ENCODE results near the gene CXXC5. TPM values are rescaled to one million over a fixed set of nuclear protein-coding genes. Genes with fewer than 3 reads are reported as not detected.
A peak's percentile ranks its signal among the peaks of the same experiment; 100 is the strongest.

The CXXC5 gene
- total and polyA plus RNA-seq, 2 of the 4 experiments (the other 2 are of a cell fraction): 24.9 to 35.7 TPM

GRCh38 chr5:139683295-139684271 lies 35.4 kb downstream of the CXXC5 start:
- TSS peak; percentile 88 for BruUV-seq (replicated peaks)
- H3K9me3 ChIP-seq (ENCODE audit: control insufficient read depth, insufficient read depth, low read length): no peaks in the 10 kb centered on the region
- H3K27ac ChIP-seq (ENCODE audit: insufficient read depth, low read length): no peak overlapping the region
- no peak overlapping the region for H4K91ac ChIP-seq (ENCODE audit: insufficient read depth, low read depth, low read length)
- dilution Hi-C loops (cut with HindIII; ENCODE audit: low sequenced_read_pairs, unreplicated experiment): no loop called here
- no peak overlapping the region for H3K14ac ChIP-seq (replicated peaks; ENCODE audit: low read depth, low read length)
- no peaks in the 10 kb centered on the region; the same call in 1 of the 2 replicates for H3K9me1 ChIP-seq (ENCODE audit: insufficient read depth, low read length)
- no peak overlapping the region for H3K4me2 ChIP-seq (ENCODE audit: low read depth, low read length)
- intact Hi-C loops (cut with micrococcal nuclease): no loop called here
- no peak overlapping the region for H3K23ac ChIP-seq (ENCODE audit: low read depth, low read length)
- peaks cover 40% of the 10 kb centered on the region for H3K36me3 ChIP-seq (ENCODE audit: control insufficient read depth, insufficient read depth, low read length)
- WGBS, 2 experiments (ENCODE audit: extremely low coverage in 2 of 2, insufficient read length in 1 of 2): 58% methylated on average over 4 of the region's 20 CpGs; no CpG with 5 or more reads in 1 of the 2 experiments
- DNase-seq (no peak), ATAC-seq (ENCODE audit: low read depth) (no peak)
- no peak overlapping the region for H3K56ac ChIP-seq (ENCODE audit: extremely low read depth, insufficient read depth, low read length)
- H2BK15ac ChIP-seq (ENCODE audit: low read depth, low read length): no peak overlapping the region
- peaks cover 8% of the 10 kb centered on the region; the same call in 1 of the 2 replicates for H3K4me1 ChIP-seq (ENCODE audit: control insufficient read depth, insufficient read depth, low read length)
- H4K8ac ChIP-seq (ENCODE audit: low read depth in 2 of 2, low read length in 2 of 2): no peak overlapping the region
- H2BK120ac ChIP-seq (ENCODE audit: low read depth, low read length): no peak overlapping the region
- no peak overlapping the region for H3K18ac ChIP-seq (ENCODE audit: low read depth, low read length)
- no peak overlapping the region for H3K9ac ChIP-seq (ENCODE audit: low read depth, low read length)
- H3K27me3 ChIP-seq (ENCODE audit: control insufficient read depth, insufficient read depth, low read length): no peaks in the 10 kb centered on the region
- peaks cover 17% of the 10 kb centered on the region; the same call in 1 of the 2 replicates for H4K20me1 ChIP-seq (ENCODE audit: insufficient read depth, low read length)
- peak overlapping the region; percentile 68 for H2AK9ac ChIP-seq (replicated peaks; ENCODE audit: low read depth, low read length, poor library complexity)
- CTCF ChIA-PET: no interaction called here
- H3K4ac ChIP-seq (ENCODE audit: low read depth, low read length): no peak overlapping the region
- no peak overlapping the region for H2AK5ac ChIP-seq (ENCODE audit: low read depth, low read length)
- H2BK20ac ChIP-seq (ENCODE audit: low read depth, low read length): no peak overlapping the region
- peaks cover 9 to 12% of the 10 kb centered on the region in 2 experiments; a peak in 2 of 4 replicates for H3K79me1 ChIP-seq (ENCODE audit: low read depth in 1 of 2, low read length in 2 of 2)
- no peak overlapping the region for H2BK5ac ChIP-seq (ENCODE audit: low read depth, low read length, poor library complexity, severe bottlenecking)
- no peak overlapping the region for H4K5ac ChIP-seq (ENCODE audit: low read depth, low read length)
- no peak for TF ChIP-seq MAZ (IDR thresholded peaks at IDR 0.05; ENCODE audit: borderline replicate concordance, low read depth, low read length)
- TF ChIP-seq POLR2A (IDR thresholded peaks at IDR 0.05; ENCODE audit: low read depth, low read length): no peak
- TF ChIP-seq SMC3 (IDR thresholded peaks at IDR 0.05; ENCODE audit: low read depth, low read length): no peak
- TF ChIP-seq FOS (IDR thresholded peaks at IDR 0.05; ENCODE audit: low read depth, low read length): no peak
- no peak for TF ChIP-seq CHD1 (IDR thresholded peaks at IDR 0.05; ENCODE audit: low read depth, low read length)
- TF ChIP-seq CEBPB (IDR thresholded peaks at IDR 0.05; ENCODE audit: low read depth, low read length): no peak
- TF ChIP-seq RFX5 (IDR thresholded peaks at IDR 0.05; ENCODE audit: low read depth, low read length): no peak
- TF ChIP-seq CTCF (conservative IDR thresholded peaks at IDR 0.05; ENCODE audit: low read depth, low read length): no peak
- TF ChIP-seq RCOR1 (IDR thresholded peaks at IDR 0.05; ENCODE audit: insufficient replicate concordance, low read length): no peak
- TF ChIP-seq USF2 (IDR thresholded peaks at IDR 0.05; ENCODE audit: low read depth, low read length): no peak
- TF ChIP-seq BHLHE40 (IDR thresholded peaks at IDR 0.05; ENCODE audit: low read depth, low read length): no peak
- no peak for TF ChIP-seq MXI1 (IDR thresholded peaks at IDR 0.05; ENCODE audit: borderline replicate concordance, low read depth, low read length)
- TF ChIP-seq MAFK (IDR thresholded peaks at IDR 0.05; ENCODE audit: low read depth, low read length): no peak
- H3K4me3 ChIP-seq (ENCODE audit: insufficient read depth, low read depth, low read length): no peak overlapping the region
- POLR2A ChIA-PET (ENCODE audit: unreplicated experiment): no interaction called here
- H2AFZ ChIP-seq (replicated peaks; ENCODE audit: low read length, poor library complexity): no peak overlapping the region
- in situ Hi-C loops (cut with MboI; ENCODE audit: low sequenced_read_pairs): no loop called here

Measured in IMR-90 (cell line).